Stimulated activated CD4-positive, alpha-beta T cell treated with anti-CD3 and anti-CD28 coated beads, Interleukin-15, amount 100 ng/mL, for 1 hour (primary cell): ENCODE data around the gene DBNL.

Experiments used
- DNase-seq, 2 donors: peaks; one replicate each; pipeline ENCODE4 v3.0.0-alpha.2; 2020; ENCODE audit warnings: low read depth in 1 of 2, low spot score in 1 of 2

The DBNL gene

GRCh38 chr7:44061645-44062179 lies 17.2 kb downstream of the DBNL start:
- no peak for DNase-seq

GRCh38 chr7:44062180-44062902 lies 17.8 kb downstream of the DBNL start:
- DNase-seq, result no peak

- DNase-seq, result no peak
These were observed 18.4 kb downstream of the DBNL start for GRCh38 chr7:44062903-44063295.

- DNase-seq, result no peak
These were observed 19.0 kb downstream of the DBNL start for GRCh38 chr7:44063547-44063893.

- DNase-seq, result no peak
These were observed 19.6 kb downstream of the DBNL start for GRCh38 chr7:44063894-44064651.

GRCh38 chr7:44064791-44065430 lies 20.4 kb downstream of the DBNL start:
- no peak for DNase-seq

GRCh38 chr7:44065431-44066110 lies 21.1 kb downstream of the DBNL start, which contains the start of gene PGAM2:
PGAM2 (minus strand) TSS chr7:44065567; CDS start chr7:44065529, 38 bp downstream.
- no peak for DNase-seq

- DNase-seq, result no peak
These were observed 21.6 kb downstream of the DBNL start for GRCh38 chr7:44066111-44066460.

GRCh38 chr7:44066494-44067063 lies 22.1 kb downstream of the DBNL start:
- DNase-seq, result no peak

GRCh38 chr7:44067064-44067951 lies 22.8 kb downstream of the DBNL start:
- DNase-seq, result no peak

- DNase-seq, result no peak
These were observed 23.6 kb downstream of the DBNL start for GRCh38 chr7:44068054-44068453.

- DNase-seq, result no peak
These were observed 27.3 kb downstream of the DBNL start for GRCh38 chr7:44071726-44072363.

- DNase-seq, result no peak
These were observed 28.1 kb downstream of the DBNL start for GRCh38 chr7:44072364-44073231.

- no peak for DNase-seq
These were observed 29.3 kb downstream of the DBNL start for GRCh38 chr7:44073664-44074348.

- DNase-seq, result no peak
These were observed 29.8 kb downstream of the DBNL start for GRCh38 chr7:44074349-44074695.

GRCh38 chr7:44075296-44076075 lies 31.0 kb downstream of the DBNL start:
- no peak for DNase-seq

- no peak for DNase-seq
These were observed 31.8 kb downstream of the DBNL start for GRCh38 chr7:44076101-44076895.
